Measurements from ENCODE around the gene C8A. TPM values are rescaled to one million over a fixed set of nuclear protein-coding genes. Genes with fewer than 3 reads are reported as not detected.

Gene C8A
- total RNA-seq, 1 donor: not detected

- Histone ChIP-seq H4K20me1 (ENCODE audit: insufficient read depth, low read length) (no peaks in the 10 kb centered on the region), H3K27ac (ENCODE audit: low read depth, low read length) (no peak overlapping the region), H3K9me3 (ENCODE audit: low read depth, low read length) (no peaks in the 10 kb centered on the region), H3K27me3 (ENCODE audit: insufficient read depth, low read length) (no peaks in the 10 kb centered on the region), H3K4me2 (ENCODE audit: insufficient read depth, low read length) (no peak overlapping the region), H2AFZ (ENCODE audit: low read length) (no peak overlapping the region), H3K4me1 (ENCODE audit: insufficient read depth, low read length) (no peaks in the 10 kb centered on the region), H3K36me3 (ENCODE audit: insufficient read depth, low read length) (no peaks in the 10 kb centered on the region), H3K4me3 (ENCODE audit: insufficient read depth, low read length) (no peak overlapping the region), H3K79me2 (ENCODE audit: insufficient read depth, low read length) (no peaks in the 10 kb centered on the region)
- DNase-seq (ENCODE audit: insufficient read length, low spot score, missing footprints): no peak
- TF ChIP-seq CTCF (IDR thresholded peaks at IDR 0.05; ENCODE audit: extremely low read depth, low read depth, low read length): no peak
Observed at GRCh38 chr1:56923201-56923600, 68.6 kb downstream of the C8A start.

- Histone ChIP-seq H3K4me3 (ENCODE audit: insufficient read depth, low read length) (no peak overlapping the region), H3K27ac (ENCODE audit: low read depth, low read length) (no peak overlapping the region), H3K36me3 (ENCODE audit: insufficient read depth, low read length) (no peaks in the 10 kb centered on the region), H3K4me2 (ENCODE audit: insufficient read depth, low read length) (no peak overlapping the region), H2AFZ (ENCODE audit: low read length) (no peak overlapping the region), H3K27me3 (ENCODE audit: insufficient read depth, low read length) (no peaks in the 10 kb centered on the region), H4K20me1 (ENCODE audit: insufficient read depth, low read length) (no peaks in the 10 kb centered on the region), H3K9me3 (ENCODE audit: low read depth, low read length) (no peaks in the 10 kb centered on the region), H3K4me1 (ENCODE audit: insufficient read depth, low read length) (no peaks in the 10 kb centered on the region), H3K79me2 (ENCODE audit: insufficient read depth, low read length) (no peaks in the 10 kb centered on the region)
- no peak for DNase-seq (ENCODE audit: insufficient read length, low spot score, missing footprints)
- no peak for TF ChIP-seq CTCF (IDR thresholded peaks at IDR 0.05; ENCODE audit: extremely low read depth, low read depth, low read length)
Observed at GRCh38 chr1:56924116-56924515, 69.5 kb downstream of the C8A start.

GRCh38 chr1:56925193-56925592 is 70.6 kb downstream of the C8A start:
- Histone ChIP-seq H3K79me2 (ENCODE audit: insufficient read depth, low read length) (no peaks in the 10 kb centered on the region), H2AFZ (ENCODE audit: low read length) (no peak overlapping the region), H4K20me1 (ENCODE audit: insufficient read depth, low read length) (no peaks in the 10 kb centered on the region), H3K36me3 (ENCODE audit: insufficient read depth, low read length) (no peaks in the 10 kb centered on the region), H3K4me2 (ENCODE audit: insufficient read depth, low read length) (no peak overlapping the region), H3K9me3 (ENCODE audit: low read depth, low read length) (no peaks in the 10 kb centered on the region), H3K4me3 (ENCODE audit: insufficient read depth, low read length) (no peak overlapping the region), H3K27ac (ENCODE audit: low read depth, low read length) (no peak overlapping the region), H3K27me3 (ENCODE audit: insufficient read depth, low read length) (no peaks in the 10 kb centered on the region), H3K4me1 (ENCODE audit: insufficient read depth, low read length) (no peaks in the 10 kb centered on the region)
- no peak for TF ChIP-seq CTCF (IDR thresholded peaks at IDR 0.05; ENCODE audit: extremely low read depth, low read depth, low read length)
- DNase-seq (ENCODE audit: insufficient read length, low spot score, missing footprints): no peak

- Histone ChIP-seq H3K4me1 (ENCODE audit: insufficient read depth, low read length) (no peaks in the 10 kb centered on the region), H3K79me2 (ENCODE audit: insufficient read depth, low read length) (no peaks in the 10 kb centered on the region), H3K36me3 (ENCODE audit: insufficient read depth, low read length) (no peaks in the 10 kb centered on the region), H2AFZ (ENCODE audit: low read length) (no peak overlapping the region), H3K4me2 (ENCODE audit: insufficient read depth, low read length) (no peak overlapping the region), H3K27me3 (ENCODE audit: insufficient read depth, low read length) (no peaks in the 10 kb centered on the region), H4K20me1 (ENCODE audit: insufficient read depth, low read length) (no peaks in the 10 kb centered on the region), H3K9me3 (ENCODE audit: low read depth, low read length) (no peaks in the 10 kb centered on the region), H3K4me3 (ENCODE audit: insufficient read depth, low read length) (no peak overlapping the region), H3K27ac (ENCODE audit: low read depth, low read length) (no peak overlapping the region)
- no peak for TF ChIP-seq CTCF (IDR thresholded peaks at IDR 0.05; ENCODE audit: extremely low read depth, low read depth, low read length)
- no peak for DNase-seq (ENCODE audit: insufficient read length, low spot score, missing footprints)
Observed at GRCh38 chr1:56927171-56927570, 72.6 kb downstream of the C8A start.
